GM19025 (cell line): ENCODE results near the gene JAG2.

Experiments used
- ATAC-seq: cut with Tn5 transposase; IDR thresholded peaks from one replicate; pipeline ENCODE4 v1.9.1; 2021; ENCODE audit warnings: mild to moderate bottlenecking, low read depth, moderate library complexity; ENCODE audit not compliant: unreplicated experiment

Gene JAG2

GRCh38 chr14:105153331-105153731, 15.2 kb downstream of the JAG2 start:
- no peak for ATAC-seq

- no peak for ATAC-seq
Measured at GRCh38 chr14:105152794-105153241, 15.8 kb downstream of the JAG2 start.

GRCh38 chr14:105151838-105152793, 16.5 kb downstream of the JAG2 start:
- ATAC-seq, result no peak

GRCh38 chr14:105151084-105151837, 17.3 kb downstream of the JAG2 start:
- no peak for ATAC-seq

GRCh38 chr14:105150368-105151083, 18.1 kb downstream of the JAG2 start:
- no peak for ATAC-seq

- ATAC-seq, result no peak
Measured at GRCh38 chr14:105150026-105150367, 18.6 kb downstream of the JAG2 start.

- ATAC-seq, result no peak
Measured at GRCh38 chr14:105149146-105149781, 19.3 kb downstream of the JAG2 start.

- no peak for ATAC-seq
Measured at GRCh38 chr14:105148604-105149145, 19.9 kb downstream of the JAG2 start.

GRCh38 chr14:105147671-105148603, 20.6 kb downstream of the JAG2 start:
- no peak for ATAC-seq

- no peak for ATAC-seq
Measured at GRCh38 chr14:105146976-105147635, 21.5 kb downstream of the JAG2 start.

GRCh38 chr14:105146181-105146975, 22.2 kb downstream of the JAG2 start:
- ATAC-seq, result no peak

GRCh38 chr14:105145381-105146180, 23.0 kb downstream of the JAG2 start:
- no peak for ATAC-seq

GRCh38 chr14:105144666-105145380, 23.8 kb downstream of the JAG2 start:
- ATAC-seq, result no peak

GRCh38 chr14:105144026-105144665, 24.4 kb downstream of the JAG2 start:
- no peak for ATAC-seq

- no peak for ATAC-seq
Measured at GRCh38 chr14:105143451-105144025, 25.0 kb downstream of the JAG2 start.
